OCI-LY3 (cell line): ENCODE data around the gene MLXIPL.
"Not testable (repeated sequence)": the region's sequence is repeated elsewhere in the genome, so short reads cannot be mapped to it uniquely, and the experiment has no call there.

Experiments used
- H2AFZ ChIP-seq: fragments of 200-600, 300-600 bp; shearing (Covaris generic); 2 replicates; pipeline ENCODE4 v1.6.0; 2014; ENCODE audit warnings: antibody characterized with exemption, low read depth, low read length
- H3K27ac ChIP-seq: fragments of 200-600, 300-600 bp; sonication (generic); 2 replicates; pipeline ENCODE4 v1.5.1; 2014; ENCODE audit warnings: mild to moderate bottlenecking, low read length, moderate library complexity, mixed read lengths
- H3K27me3 ChIP-seq: fragments of 200-600, 300-600 bp; sonication (generic); 2 replicates; pipeline ENCODE4 v1.6.1; 2014; ENCODE audit warnings: low read depth, low read length, mixed read lengths
- H3K36me3 ChIP-seq: fragments of 200-600, 300-600 bp; sonication (generic); replicated peaks from 2 replicates; pipeline ENCODE3; 2014; ENCODE audit warnings: low read depth, low read length, mixed read lengths
- H3K4me1 ChIP-seq: fragments of 300-600, 200-600 bp; sonication (generic); 2 replicates; pipeline ENCODE4 v1.6.1; 2014; ENCODE audit warnings: low read length, mixed read lengths
- H3K4me2 ChIP-seq: fragments of 200-600, 300-600 bp; sonication (generic); 2 replicates; pipeline ENCODE4 v1.6.1; 2014; ENCODE audit warnings: low read length, mixed read lengths
- H3K4me3 ChIP-seq: fragments of 300-600, 200-600 bp; sonication (generic); 2 replicates; pipeline ENCODE4 v1.5.1; 2014; ENCODE audit warnings: antibody characterized with exemption, mild to moderate bottlenecking, low read length, moderate library complexity
- H3K79me2 ChIP-seq: fragments of 300-600, 200-600 bp; shearing (Covaris generic); 2 replicates; pipeline ENCODE4 v1.6.1; 2014; ENCODE audit warnings: mild to moderate bottlenecking, low read length, mixed read lengths
- H3K9ac ChIP-seq: fragments of 300-600, 200-600 bp; shearing (Covaris generic); 2 replicates; pipeline ENCODE4 v1.6.0; 2014; ENCODE audit warnings: mild to moderate bottlenecking, low read length, moderate library complexity
- H3K9me3 ChIP-seq: fragments of 200-600, 300-600 bp; shearing (Covaris generic); 2 replicates; pipeline ENCODE4 v1.6.1; 2014; ENCODE audit warnings: low read length, mixed read lengths; ENCODE audit not compliant: insufficient read depth
- H4K20me1 ChIP-seq: fragments of 200-600, 300-600 bp; sonication (generic); 2 replicates; pipeline ENCODE4 v1.6.1; 2016; ENCODE audit warnings: low read length, mixed read lengths; ENCODE audit not compliant: insufficient read depth
- EZH2phosphoT487 ChIP-seq: fragments of 200-600 bp; shearing (Covaris generic); IDR thresholded peaks from 2 replicates; pipeline ENCODE4 v1.6.1; 2018; ENCODE audit warnings: antibody characterized with exemption, mixed run types, low read depth
- TF ChIP-seq, protein P1 (sequence below): fragments of 200-600, 300-600 bp; sonication (generic); IDR thresholded peaks from 2 replicates; pipeline ENCODE4 v1.5.1; 2014; ENCODE audit warnings: antibody characterized with exemption, low read length, low read depth

Gene MLXIPL

DNA sequence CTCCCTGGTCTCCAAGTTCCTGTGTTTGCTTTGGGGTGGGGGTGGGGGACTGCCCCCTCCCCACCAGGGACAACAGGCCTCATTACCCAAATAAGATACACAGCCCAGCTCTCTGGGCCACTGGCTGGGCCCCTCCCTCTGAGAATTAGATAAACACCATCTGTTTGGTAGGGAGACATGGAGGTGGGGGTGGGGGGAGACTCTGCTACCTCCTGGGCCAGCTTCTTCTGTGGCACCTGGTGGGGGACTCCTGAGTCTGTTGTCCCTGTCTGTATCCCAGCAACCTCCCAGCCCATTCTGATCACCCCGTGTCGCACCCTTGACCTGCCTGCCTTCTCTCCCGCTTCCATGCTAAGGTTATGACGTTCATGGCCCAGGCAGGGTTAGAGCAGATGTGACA, 5.8 kb downstream of the MLXIPL start:
- H3K27me3 ChIP-seq, result no peaks in the 10 kb centered on the region
- H3K9ac ChIP-seq, result no peak overlapping the region
- peaks cover 3% of the 10 kb centered on the region; the same call in 1 of the 2 replicates for H3K4me1 ChIP-seq
- TF ChIP-seq EZH2phosphoT487, result no peak
- TF ChIP-seq, protein P1, sequence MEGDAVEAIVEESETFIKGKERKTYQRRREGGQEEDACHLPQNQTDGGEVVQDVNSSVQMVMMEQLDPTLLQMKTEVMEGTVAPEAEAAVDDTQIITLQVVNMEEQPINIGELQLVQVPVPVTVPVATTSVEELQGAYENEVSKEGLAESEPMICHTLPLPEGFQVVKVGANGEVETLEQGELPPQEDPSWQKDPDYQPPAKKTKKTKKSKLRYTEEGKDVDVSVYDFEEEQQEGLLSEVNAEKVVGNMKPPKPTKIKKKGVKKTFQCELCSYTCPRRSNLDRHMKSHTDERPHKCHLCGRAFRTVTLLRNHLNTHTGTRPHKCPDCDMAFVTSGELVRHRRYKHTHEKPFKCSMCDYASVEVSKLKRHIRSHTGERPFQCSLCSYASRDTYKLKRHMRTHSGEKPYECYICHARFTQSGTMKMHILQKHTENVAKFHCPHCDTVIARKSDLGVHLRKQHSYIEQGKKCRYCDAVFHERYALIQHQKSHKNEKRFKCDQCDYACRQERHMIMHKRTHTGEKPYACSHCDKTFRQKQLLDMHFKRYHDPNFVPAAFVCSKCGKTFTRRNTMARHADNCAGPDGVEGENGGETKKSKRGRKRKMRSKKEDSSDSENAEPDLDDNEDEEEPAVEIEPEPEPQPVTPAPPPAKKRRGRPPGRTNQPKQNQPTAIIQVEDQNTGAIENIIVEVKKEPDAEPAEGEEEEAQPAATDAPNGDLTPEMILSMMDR, result no peak
- H3K4me2 ChIP-seq, result no peak overlapping the region
- no peak overlapping the region for H3K4me3 ChIP-seq
- H3K36me3 ChIP-seq, result no peaks in the 10 kb centered on the region
- no peak overlapping the region for H2AFZ ChIP-seq
- no peak overlapping the region for H3K27ac ChIP-seq
- H4K20me1 ChIP-seq, result no peaks in the 10 kb centered on the region
- H3K9me3 ChIP-seq, result no peaks in the 10 kb centered on the region
- H3K79me2 ChIP-seq, result no peaks in the 10 kb centered on the region

DNA sequence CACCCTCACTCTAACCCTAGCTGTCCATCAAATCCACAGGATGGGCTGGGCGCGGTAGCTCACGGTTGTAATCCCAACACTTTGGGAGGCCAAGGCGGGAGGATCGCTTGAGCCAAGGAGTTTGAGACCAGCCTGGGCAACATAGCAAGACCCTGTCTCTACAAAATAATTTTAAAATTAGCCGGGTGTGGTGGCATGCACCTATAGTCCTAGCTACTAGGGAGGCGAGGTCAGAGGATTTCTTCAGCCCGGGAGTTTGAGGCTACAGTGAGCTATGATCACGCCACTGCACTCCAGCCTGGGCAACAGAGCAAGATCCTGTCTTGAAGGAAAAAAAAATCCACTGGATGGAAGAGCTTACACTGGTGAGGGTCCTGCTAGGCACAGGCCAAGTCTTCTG, 6.8 kb downstream of the MLXIPL start:
- not testable (repeated sequence) for H3K79me2 ChIP-seq, H3K4me2 ChIP-seq, H3K9me3 ChIP-seq, H3K27ac ChIP-seq, H2AFZ ChIP-seq, H4K20me1 ChIP-seq, H3K36me3 ChIP-seq, H3K4me3 ChIP-seq, H3K4me1 ChIP-seq, H3K27me3 ChIP-seq, H3K9ac ChIP-seq

DNA sequence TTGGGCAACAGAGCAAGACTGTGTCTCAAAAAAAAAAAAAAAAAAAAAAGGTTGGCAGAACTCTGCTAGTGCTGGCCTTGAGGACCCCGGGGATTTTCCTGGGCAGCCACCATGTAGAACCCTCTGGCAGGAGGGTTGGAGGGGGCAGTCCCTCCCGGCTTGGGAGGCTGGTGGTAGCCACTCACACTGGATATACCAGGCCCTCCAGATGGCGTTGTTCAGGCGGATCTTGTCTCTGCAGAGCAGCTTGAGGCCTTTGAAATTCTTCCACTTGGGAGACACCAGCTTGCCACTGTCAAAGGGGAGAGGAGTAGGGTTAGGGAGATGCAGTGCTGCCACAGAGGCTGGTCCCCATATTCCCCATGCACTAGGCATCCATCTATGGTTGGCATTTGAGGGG, 8.4 kb downstream of the MLXIPL start:
- no peak overlapping the region for H3K27ac ChIP-seq
- H3K9ac ChIP-seq, result no peak overlapping the region
- H3K4me2 ChIP-seq, result no peak overlapping the region
- no peak overlapping the region for H3K4me3 ChIP-seq
- no peaks in the 10 kb centered on the region for H3K9me3 ChIP-seq
- H3K4me1 ChIP-seq, result peaks cover 3% of the 10 kb centered on the region; the same call in 1 of the 2 replicates
- no peaks in the 10 kb centered on the region for H3K36me3 ChIP-seq
- TF ChIP-seq EZH2phosphoT487, result no peak
- TF ChIP-seq, protein P1, result peak; percentile 25; the same call in 1 of the 2 replicates
- H3K27me3 ChIP-seq, result no peaks in the 10 kb centered on the region
- H2AFZ ChIP-seq, result no peak overlapping the region
- no peaks in the 10 kb centered on the region for H4K20me1 ChIP-seq
- no peaks in the 10 kb centered on the region for H3K79me2 ChIP-seq

DNA sequence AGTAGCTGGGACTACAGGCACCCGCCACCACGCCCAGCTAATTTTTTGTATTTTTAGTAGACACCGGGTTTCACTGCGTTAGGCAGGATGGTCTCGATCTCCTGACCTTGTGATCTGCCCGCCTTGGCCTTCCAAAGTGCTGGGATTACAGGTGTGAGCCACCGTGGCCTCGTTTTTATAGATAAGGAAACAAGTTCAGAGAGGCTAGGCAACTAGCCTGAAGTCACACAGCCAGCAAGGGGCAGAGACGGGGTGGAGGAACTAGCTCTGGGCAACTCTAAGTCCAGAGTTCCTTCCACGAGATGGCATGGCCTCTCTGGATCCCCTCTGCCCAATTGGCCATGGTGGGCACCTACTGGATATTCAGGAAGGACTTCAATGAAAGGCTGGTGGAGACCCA, 9.4 kb downstream of the MLXIPL start:
- H4K20me1 ChIP-seq, H3K27ac ChIP-seq: not testable (repeated sequence)

DNA sequence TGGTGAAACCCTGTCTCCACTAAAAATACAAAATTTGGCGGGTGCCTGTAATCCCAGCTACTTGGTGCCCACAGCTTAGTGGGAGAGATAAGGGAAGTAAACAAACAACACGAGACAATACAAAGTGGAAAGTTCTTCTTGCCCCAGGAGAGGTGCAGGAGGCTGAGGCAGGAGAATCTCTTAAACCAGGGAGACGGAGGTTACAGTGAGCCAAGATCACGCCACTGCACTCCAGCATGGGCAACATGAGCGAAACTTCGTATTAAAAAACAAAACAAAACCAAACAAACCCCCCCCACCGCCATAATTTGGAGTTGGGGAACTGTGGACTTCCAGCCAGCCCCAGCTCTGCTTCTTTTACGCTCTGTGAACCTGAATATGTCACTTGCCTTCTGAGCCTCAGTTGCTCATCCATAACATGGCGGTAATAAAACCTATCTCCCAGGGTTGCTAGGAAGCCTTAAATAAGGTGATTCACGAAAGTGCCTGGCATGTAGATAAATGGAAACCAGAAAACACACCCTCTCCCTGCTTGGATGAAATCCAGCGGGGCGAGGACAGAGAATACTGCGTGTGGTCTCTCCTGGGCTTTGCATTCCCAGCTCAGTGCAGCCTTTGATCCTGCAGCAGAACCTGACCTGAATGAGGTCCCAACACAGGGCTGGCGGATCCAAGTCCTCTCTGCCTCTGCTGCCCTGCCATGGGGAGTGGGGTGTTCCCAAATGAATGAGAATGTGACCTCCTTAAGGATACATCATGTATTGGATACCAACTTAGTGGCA, 10.2 kb downstream of the MLXIPL start:
- TF ChIP-seq, protein P1, result no peak
- no peak for TF ChIP-seq EZH2phosphoT487
- peaks cover 3% of the 10 kb centered on the region; the same call in 1 of the 2 replicates for H3K4me1 ChIP-seq
- no peak overlapping the region for H2AFZ ChIP-seq
- H3K9ac ChIP-seq, result no peak overlapping the region
- H3K27me3 ChIP-seq, result no peaks in the 10 kb centered on the region
- no peaks in the 10 kb centered on the region for H4K20me1 ChIP-seq
- H3K36me3 ChIP-seq, result no peaks in the 10 kb centered on the region
- H3K4me2 ChIP-seq, result no peak overlapping the region
- no peak overlapping the region for H3K27ac ChIP-seq
- H3K9me3 ChIP-seq, result no peaks in the 10 kb centered on the region
- H3K79me2 ChIP-seq, result no peaks in the 10 kb centered on the region
- no peak overlapping the region for H3K4me3 ChIP-seq

More for the DNA sequence above, 9.4 kb downstream of the MLXIPL start:
- not testable (repeated sequence) for H3K79me2 ChIP-seq, H3K4me3 ChIP-seq, H3K9me3 ChIP-seq, H3K4me1 ChIP-seq, H3K4me2 ChIP-seq, H3K36me3 ChIP-seq, H3K9ac ChIP-seq, H2AFZ ChIP-seq, H3K27me3 ChIP-seq
